ENCODE results near the gene SRXN1. TPM values are rescaled to one million over a fixed set of nuclear protein-coding genes. Genes with fewer than 3 reads are reported as not detected.

Gene SRXN1
- total and polyA plus RNA-seq, 9 of the 15 experiments (the other 6 are each of a cell fraction or from before 2014, with no cell fraction given): 6.8 to 36.4 (median 21.6) TPM

- TF ChIP-seq ZNF592 (IDR thresholded peaks at IDR 0.05) (no peak; the same call in 1 of the 2 replicates), POLR2H (tag; IDR thresholded peaks at IDR 0.05; ENCODE audit: low read depth) (no peak), NCOA6 (IDR thresholded peaks at IDR 0.05) (no peak), SNRNP70 (optimal IDR thresholded peaks at IDR 0.05; ENCODE audit: low read depth, low read length) (no peak), KLF13 (tag; IDR thresholded peaks at IDR 0.05; ENCODE audit: borderline replicate concordance, low read depth) (no peak), ZBED1 (IDR thresholded peaks at IDR 0.05) (0 out of 2 replicates have a peak, but pooled peaks have one; percentile 12), CHCHD3 (CRISPR knock-in tag; IDR thresholded peaks at IDR 0.05) (no peak), HDAC1 (IDR thresholded peaks at IDR 0.05) (peak in 1 of 2 experiments; percentile 64; a peak in 2 of 4 replicates), ZNF253 (CRISPR knock-in tag; conservative IDR thresholded peaks at IDR 0.05) (no peak), EWSR1 (IDR thresholded peaks at IDR 0.05; ENCODE audit: borderline replicate concordance, low read depth, partially characterized antibody) (no peak), NRF1 (conservative IDR thresholded peaks at IDR 0.05 in 1 of 2, IDR thresholded peaks at IDR 0.05 in 1 of 2) (peak in 1 of 2 experiments; percentile 25; a peak in 1 of 4 replicates), PRDM10 (IDR thresholded peaks at IDR 0.05; ENCODE audit: partially characterized antibody) (peak; percentile 7), RBM39 (optimal IDR thresholded peaks at IDR 0.05; ENCODE audit: low read depth, low read length) (no peak), MAZ (CRISPR knock-in tag; conservative IDR thresholded peaks at IDR 0.05 in 1 of 2, IDR thresholded peaks at IDR 0.05 in 1 of 2) (peak in 1 of 2 experiments; percentile 70; a peak in 2 of 4 replicates), ARID3A (IDR thresholded peaks at IDR 0.05; ENCODE audit: borderline replicate concordance, low read depth, low read length) (no peak), BRCA1 (IDR thresholded peaks at IDR 0.05) (no peak), BRCA1 (CRISPR knock-in tag; IDR thresholded peaks at IDR 0.05) (peak; percentile 97), SMAD1 (IDR thresholded peaks at IDR 0.05; ENCODE audit: low read depth, low read length, partially characterized antibody) (no peak)
Observed at GRCh38 chr20:653590-654416, 803 bp upstream of the SRXN1 start (continued).

Measured in K562 (cell line).